Measurements from ENCODE around the gene TGFBR3.

Gene TGFBR3

DNA sequence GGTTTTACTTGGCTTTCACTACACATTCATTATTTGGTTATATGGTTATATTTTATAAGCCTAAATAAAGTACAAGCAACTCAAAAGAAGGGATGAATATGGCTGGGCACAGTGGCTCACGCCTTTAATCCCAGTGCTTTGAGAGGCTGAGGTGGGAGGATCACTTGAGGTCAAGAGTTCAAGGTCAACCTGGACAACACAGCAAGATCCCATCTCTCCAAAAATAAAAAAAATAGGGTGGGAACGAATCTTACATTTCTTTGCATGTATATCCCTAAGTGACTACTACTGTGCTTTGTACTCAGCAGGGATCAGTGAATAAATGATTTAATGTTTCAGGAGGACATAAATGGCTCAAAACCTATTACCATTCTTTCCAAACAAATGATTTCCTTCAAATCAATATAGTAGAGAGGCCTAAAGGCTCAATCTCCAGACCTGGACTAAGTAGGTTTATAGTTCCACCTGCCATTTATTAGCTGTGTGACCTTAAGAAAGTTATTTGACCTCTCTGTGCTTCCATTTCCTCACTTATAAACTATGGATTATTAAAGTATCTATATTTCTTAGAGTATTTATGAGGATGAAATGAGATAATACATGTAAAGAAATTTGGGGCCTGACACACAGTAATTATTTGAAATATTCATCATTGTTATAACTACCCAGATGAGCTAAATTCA, 28.3 kb downstream of the TGFBR3 start:
- Histone ChIP-seq H3K4me3 (ENCODE audit: low read depth in 1 of 2, low read length in 2 of 2) (no peak overlapping the region), H3K9me3 (ENCODE audit: insufficient read depth, low read length, severe bottlenecking) (no peaks in the 10 kb centered on the region), H3K27ac (ENCODE audit: low read length) (no peak overlapping the region), H3K4me2 (ENCODE audit: insufficient read depth, low read length) (no peak overlapping the region), H3K36me3 (ENCODE audit: insufficient read depth, low read length) (no peaks in the 10 kb centered on the region), H2AFZ (ENCODE audit: low read depth, low read length) (no peak overlapping the region), H3K27me3 (ENCODE audit: insufficient read depth, low read length, poor library complexity) (no peaks in the 10 kb centered on the region), H3K4me1 (ENCODE audit: insufficient read depth, low read length) (no peaks in the 10 kb centered on the region), H4K20me1 (ENCODE audit: insufficient read depth, low read length) (no peaks in the 10 kb centered on the region), H3K9ac (ENCODE audit: low read depth, low read length) (no peak overlapping the region), H3K79me2 (ENCODE audit: insufficient read depth, low read length) (no peaks in the 10 kb centered on the region)
- no peak for ATAC-seq (ENCODE audit: insufficient read depth, low read depth)
- DNase-seq: no peak
- TF ChIP-seq, protein P1, sequence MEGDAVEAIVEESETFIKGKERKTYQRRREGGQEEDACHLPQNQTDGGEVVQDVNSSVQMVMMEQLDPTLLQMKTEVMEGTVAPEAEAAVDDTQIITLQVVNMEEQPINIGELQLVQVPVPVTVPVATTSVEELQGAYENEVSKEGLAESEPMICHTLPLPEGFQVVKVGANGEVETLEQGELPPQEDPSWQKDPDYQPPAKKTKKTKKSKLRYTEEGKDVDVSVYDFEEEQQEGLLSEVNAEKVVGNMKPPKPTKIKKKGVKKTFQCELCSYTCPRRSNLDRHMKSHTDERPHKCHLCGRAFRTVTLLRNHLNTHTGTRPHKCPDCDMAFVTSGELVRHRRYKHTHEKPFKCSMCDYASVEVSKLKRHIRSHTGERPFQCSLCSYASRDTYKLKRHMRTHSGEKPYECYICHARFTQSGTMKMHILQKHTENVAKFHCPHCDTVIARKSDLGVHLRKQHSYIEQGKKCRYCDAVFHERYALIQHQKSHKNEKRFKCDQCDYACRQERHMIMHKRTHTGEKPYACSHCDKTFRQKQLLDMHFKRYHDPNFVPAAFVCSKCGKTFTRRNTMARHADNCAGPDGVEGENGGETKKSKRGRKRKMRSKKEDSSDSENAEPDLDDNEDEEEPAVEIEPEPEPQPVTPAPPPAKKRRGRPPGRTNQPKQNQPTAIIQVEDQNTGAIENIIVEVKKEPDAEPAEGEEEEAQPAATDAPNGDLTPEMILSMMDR (IDR thresholded peaks at IDR 0.05; ENCODE audit: borderline replicate concordance, extremely low read depth, low read length, poor library complexity, severe bottlenecking): no peak
- TF ChIP-seq EZH2 (IDR thresholded peaks at IDR 0.05; ENCODE audit: borderline replicate concordance, low read depth, low read length, severe bottlenecking): no peak

DNA sequence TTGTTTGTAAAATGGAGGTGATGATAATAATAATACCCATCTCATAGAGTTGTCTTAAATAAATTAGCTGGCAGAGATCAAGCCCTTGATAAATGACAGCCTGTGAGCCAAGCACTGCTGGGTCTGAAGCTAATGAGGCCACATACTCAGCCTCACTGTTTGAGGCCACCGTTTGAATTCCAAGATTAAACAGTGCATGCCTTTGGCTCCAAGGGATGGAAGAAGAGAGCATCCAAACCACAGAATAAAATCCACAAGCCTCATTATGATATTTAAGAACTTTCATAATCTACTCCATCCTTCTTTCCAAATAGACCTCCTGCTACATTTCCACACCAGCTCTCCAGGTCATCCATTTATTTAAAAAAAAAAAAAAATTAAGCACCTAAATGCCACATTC, 29.0 kb downstream of the TGFBR3 start:
- Histone ChIP-seq H3K9ac (ENCODE audit: low read depth, low read length) (no peak overlapping the region), H3K4me1 (ENCODE audit: insufficient read depth, low read length) (no peaks in the 10 kb centered on the region), H3K36me3 (ENCODE audit: insufficient read depth, low read length) (no peaks in the 10 kb centered on the region), H3K4me3 (ENCODE audit: low read depth in 1 of 2, low read length in 2 of 2) (no peak overlapping the region), H3K4me2 (ENCODE audit: insufficient read depth, low read length) (no peak overlapping the region), H3K27ac (ENCODE audit: low read length) (no peak overlapping the region), H2AFZ (ENCODE audit: low read depth, low read length) (no peak overlapping the region), H4K20me1 (ENCODE audit: insufficient read depth, low read length) (no peaks in the 10 kb centered on the region), H3K79me2 (ENCODE audit: insufficient read depth, low read length) (no peaks in the 10 kb centered on the region), H3K27me3 (ENCODE audit: insufficient read depth, low read length, poor library complexity) (no peaks in the 10 kb centered on the region), H3K9me3 (ENCODE audit: insufficient read depth, low read length, severe bottlenecking) (no peaks in the 10 kb centered on the region)
- DNase-seq (no peak), ATAC-seq (ENCODE audit: insufficient read depth, low read depth) (no peak)
- TF ChIP-seq EZH2 (IDR thresholded peaks at IDR 0.05; ENCODE audit: borderline replicate concordance, low read depth, low read length, severe bottlenecking): no peak
- TF ChIP-seq, protein P1 (IDR thresholded peaks at IDR 0.05; ENCODE audit: borderline replicate concordance, extremely low read depth, low read length, poor library complexity, severe bottlenecking): no peak

DNA sequence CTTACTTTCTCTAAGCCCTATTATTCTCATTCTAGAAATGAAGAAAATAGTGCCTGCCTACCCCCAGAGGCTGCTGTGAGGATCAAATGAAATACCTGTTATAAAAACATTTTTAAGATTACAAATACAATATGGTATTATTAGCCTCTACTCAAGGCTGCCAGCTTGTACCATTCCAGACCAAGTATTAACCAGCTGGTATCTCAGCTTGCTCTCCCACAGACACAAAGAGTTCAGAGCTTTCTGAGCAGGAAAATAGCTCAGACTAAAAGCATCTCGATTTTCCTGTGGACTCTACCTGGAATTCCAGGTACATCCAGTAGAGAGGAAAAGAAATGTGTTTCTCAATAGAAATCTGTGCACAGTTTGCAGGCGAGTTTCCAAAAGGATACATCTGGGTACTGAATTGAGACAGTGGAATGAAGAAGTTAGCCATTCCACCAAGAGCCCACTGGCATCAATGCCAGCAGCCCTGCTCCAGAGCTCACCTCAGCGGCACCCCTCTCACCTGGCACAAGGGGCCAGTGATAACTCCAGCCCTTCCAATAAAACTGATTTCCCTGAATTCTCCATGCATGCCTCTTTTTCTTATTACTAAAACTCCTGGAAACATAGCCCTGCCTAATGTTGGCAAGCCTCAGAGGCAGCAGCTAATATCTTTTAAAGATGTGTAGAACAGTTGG, 31.0 kb downstream of the TGFBR3 start:
- Histone ChIP-seq H3K9me3 (ENCODE audit: insufficient read depth, low read length, severe bottlenecking) (no peaks in the 10 kb centered on the region), H3K9ac (ENCODE audit: low read depth, low read length) (no peak overlapping the region), H3K4me2 (ENCODE audit: insufficient read depth, low read length) (no peak overlapping the region), H4K20me1 (ENCODE audit: insufficient read depth, low read length) (no peaks in the 10 kb centered on the region), H3K4me3 (ENCODE audit: low read depth in 1 of 2, low read length in 2 of 2) (no peak overlapping the region), H3K36me3 (ENCODE audit: insufficient read depth, low read length) (no peaks in the 10 kb centered on the region), H3K27me3 (ENCODE audit: insufficient read depth, low read length, poor library complexity) (no peaks in the 10 kb centered on the region), H3K79me2 (ENCODE audit: insufficient read depth, low read length) (no peaks in the 10 kb centered on the region), H3K4me1 (ENCODE audit: insufficient read depth, low read length) (no peaks in the 10 kb centered on the region), H3K27ac (ENCODE audit: low read length) (no peak overlapping the region), H2AFZ (ENCODE audit: low read depth, low read length) (no peak overlapping the region)
- DNase-seq (no peak), ATAC-seq (ENCODE audit: insufficient read depth, low read depth) (no peak)
- TF ChIP-seq EZH2 (IDR thresholded peaks at IDR 0.05; ENCODE audit: borderline replicate concordance, low read depth, low read length, severe bottlenecking): no peak
- TF ChIP-seq, protein P1 (IDR thresholded peaks at IDR 0.05; ENCODE audit: borderline replicate concordance, extremely low read depth, low read length, poor library complexity, severe bottlenecking): no peak

Measured in DND-41 (cell line).